CD1c-positive myeloid dendritic cell (primary cell): Measurements from ENCODE around the gene HAAO.

ENCODE experiments used
- DNase-seq: peaks from one replicate; pipeline ENCODE4 v3.0.0-alpha.2; 2016; ENCODE audit errors: extremely low spot score

The HAAO gene

GRCh38 chr2:42767899-42768705 is 24.3 kb downstream of the HAAO start:
- no peak for DNase-seq

- DNase-seq: no peak
These were observed 25.1 kb downstream of the HAAO start for GRCh38 chr2:42767080-42767898.

- no peak for DNase-seq
These were observed 26.7 kb downstream of the HAAO start for GRCh38 chr2:42765686-42766085.

- no peak for DNase-seq
These were observed 27.5 kb downstream of the HAAO start for GRCh38 chr2:42764901-42765300.

GRCh38 chr2:42764096-42764495 is 28.3 kb downstream of the HAAO start, which contains the start of gene OXER1:
TSS of gene OXER1 (minus strand) at chr2:42764135. CDS start at chr2:42764062, 73 bp downstream.
- DNase-seq: peak; percentile 63

GRCh38 chr2:42762823-42763804 is 29.3 kb downstream of the HAAO start:
- DNase-seq: no peak

- no peak for DNase-seq
These were observed 30.2 kb downstream of the HAAO start for GRCh38 chr2:42762155-42762554.

- no peak for DNase-seq
These were observed 30.8 kb downstream of the HAAO start for GRCh38 chr2:42761554-42761953.

GRCh38 chr2:42758751-42759150 is 33.6 kb downstream of the HAAO start:
- DNase-seq: no peak

GRCh38 chr2:42757981-42758740 is 34.2 kb downstream of the HAAO start:
- DNase-seq: no peak

GRCh38 chr2:42756966-42757513 is 35.3 kb downstream of the HAAO start:
- DNase-seq: no peak

- peak; percentile 36 for DNase-seq
These were observed 36.1 kb downstream of the HAAO start for GRCh38 chr2:42756150-42756775.

- peak; percentile 74 for DNase-seq
These were observed 37.0 kb downstream of the HAAO start for GRCh38 chr2:42755191-42755880.

- peak; percentile 50 for DNase-seq
These were observed 37.6 kb downstream of the HAAO start for GRCh38 chr2:42754776-42755140.

- DNase-seq: peak; percentile 20
These were observed 38.2 kb downstream of the HAAO start for GRCh38 chr2:42754021-42754775.

GRCh38 chr2:42752816-42753813 is 39.3 kb downstream of the HAAO start:
- peak; percentile 78 for DNase-seq

GRCh38 chr2:42752314-42752713 is 40.1 kb downstream of the HAAO start:
- peak; percentile 96 for DNase-seq

- DNase-seq: no peak
These were observed 43.5 kb downstream of the HAAO start for GRCh38 chr2:42748840-42749239.
